Common myeloid progenitor, CD34-positive (primary cell): Measurements from ENCODE around the gene RNF111.

Experiments
- CTCF ChIA-PET: fragments of 350-600 bp; sonication (Branson Sonifier 250); formaldehyde crosslinking; loops from one replicate; lab custom pipeline; 2021; ENCODE audit warnings: antibody characterized with exemption; lab: Charles Lee
- POLR2A ChIA-PET: fragments of 350-600 bp; sonication (Branson Sonifier 250); formaldehyde crosslinking; loops from one replicate; lab custom pipeline; 2021; ENCODE audit warnings: antibody characterized with exemption; lab: Charles Lee
- DNase-seq, 3 donors: peaks; one replicate each; pipeline versions ENCODE4 v3.0.0 to v3.0.0-alpha.2; 2013
- H3K27ac ChIP-seq, 2 experiments: 1 replicate in 1 of 2; 2 replicates in 1 of 2; pipeline ENCODE4 v1.7.0; 2013; ENCODE audit warnings: inconsistent platforms in 2 of 2, low read length in 2 of 2, mild to moderate bottlenecking in 2 of 2, low read depth in 1 of 2, moderate library complexity in 1 of 2; ENCODE audit not compliant: severe bottlenecking in 2 of 2, insufficient read depth in 1 of 2, poor library complexity in 1 of 2
- H3K27me3 ChIP-seq, 5 experiments: replicated peaks in 2 of 5; 1 replicate in 3 of 5; 2 replicates in 2 of 5; pipeline versions ENCODE4 v1.6.1 to v1.7.0; 2013; ENCODE audit warnings: low read length in 4 of 5, mild to moderate bottlenecking in 2 of 5, moderate library complexity in 2 of 5, inconsistent platforms in 1 of 5; ENCODE audit not compliant: insufficient read depth in 5 of 5, control insufficient read depth in 4 of 5
- H3K36me3 ChIP-seq, 4 experiments: 1 replicate in 2 of 4; 2 replicates in 2 of 4; pipeline versions ENCODE4 v1.6.1 to v1.7.0; 2013; ENCODE audit warnings: low read length in 3 of 4, control low read depth in 1 of 4, mild to moderate bottlenecking in 1 of 4; ENCODE audit not compliant: control insufficient read depth in 4 of 4, insufficient read depth in 4 of 4
- H3K4me1 ChIP-seq, 4 experiments: 1 replicate in 3 of 4; 2 replicates in 1 of 4; pipeline versions ENCODE4 v1.6.1 to v1.7.1; 2013; ENCODE audit warnings: low read length in 3 of 4, mild to moderate bottlenecking in 3 of 4, control low read depth in 1 of 4, inconsistent platforms in 1 of 4, moderate library complexity in 1 of 4; ENCODE audit not compliant: control insufficient read depth in 4 of 4, insufficient read depth in 4 of 4; ENCODE audit errors: control extremely low read depth in 1 of 4
- H3K4me3 ChIP-seq, 7 experiments: 1 replicate in 4 of 7; 2 replicates in 3 of 7; pipeline versions ENCODE4 v1.5.1 to v1.7.0; 2013; ENCODE audit warnings: mild to moderate bottlenecking in 7 of 7, low read length in 6 of 7, moderate library complexity in 6 of 7, inconsistent platforms in 2 of 7, low read depth in 2 of 7, control low read depth in 1 of 7; ENCODE audit not compliant: insufficient read depth in 4 of 7, control insufficient read depth in 1 of 7; ENCODE audit errors: extremely low read depth in 1 of 7
- H3K9me3 ChIP-seq, 5 experiments: 1 replicate in 4 of 5; 2 replicates in 1 of 5; pipeline versions ENCODE4 v1.6.1 to v1.7.1; 2013; ENCODE audit warnings: low read length in 4 of 5, mild to moderate bottlenecking in 2 of 5, inconsistent platforms in 1 of 5, low read depth in 1 of 5, moderate library complexity in 1 of 5; ENCODE audit not compliant: control insufficient read depth in 4 of 5, insufficient read depth in 2 of 5; ENCODE audit errors: control extremely low read depth in 1 of 5
- WGBS: methylation state at CpG from one replicate; pipeline ENCODE4 v1.1.5; 2013; ENCODE audit not compliant: insufficient coverage; 5-methylcytosine and 5-hydroxymethylcytosine counted together

Gene RNF111

GRCh38 chr15:59069430-59069829, 82.0 kb downstream of the RNF111 start:
- Histone ChIP-seq H3K4me3 (no peak overlapping the region), H3K27ac (no peak overlapping the region), H3K36me3 (peaks cover 31 to 78% (median 50%) of the 10 kb centered on the region in 4 experiments), H3K4me1 (no peaks in the 10 kb centered on the region), H3K27me3 (no peaks in the 10 kb centered on the region), H3K9me3 (peaks cover 2 to 15% (median 6%) of the 10 kb centered on the region in 5 experiments)
- no peak for DNase-seq
- CTCF ChIA-PET, result no interaction called here
- POLR2A ChIA-PET, result no interaction called here
- no CpG with 5 or more reads among the region's 1 CpG for WGBS

DNA sequence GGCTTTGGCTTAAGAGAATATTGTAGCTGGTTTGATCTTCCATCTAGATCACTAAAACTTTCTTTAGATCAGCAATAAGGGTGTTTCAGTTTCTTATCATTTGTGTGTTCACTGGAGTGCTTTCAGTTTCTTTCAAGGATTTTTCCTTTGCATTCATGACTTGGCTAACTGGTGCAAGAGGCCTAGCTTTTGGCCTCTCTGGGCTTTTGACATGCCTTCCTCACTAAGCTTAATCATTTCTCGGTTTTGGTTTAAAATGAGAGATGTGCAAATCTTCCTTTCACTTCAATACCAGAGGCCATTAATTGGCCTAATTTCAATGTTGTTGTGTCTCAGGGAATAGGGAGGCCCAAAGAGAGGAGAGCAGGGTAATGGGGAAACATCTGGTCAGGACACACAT, 87.1 kb downstream of the RNF111 start:
- ChIA-PET CTCF (interaction anchor here (1.2 to 1.3 kb wide), 3 partner anchors 8 to 17 kb away, joined by 3 read pairs; no protein-coding TSS in a partner anchor), POLR2A (no interaction called here)
- H3K4me3 ChIP-seq, result no peak overlapping the region
- DNase-seq, result no peak
- WGBS, result no CpG with 5 or more reads among the region's 1 CpG
- H3K27me3 ChIP-seq, result no peaks in the 10 kb centered on the region
- H3K4me1 ChIP-seq, result no peaks in the 10 kb centered on the region
- peaks cover 32 to 62% (median 39%) of the 10 kb centered on the region in 4 experiments for H3K36me3 ChIP-seq
- H3K27ac ChIP-seq, result no peak overlapping the region
- H3K9me3 ChIP-seq, result peaks cover 2 to 16% (median 6%) of the 10 kb centered on the region in 5 experiments

GRCh38 chr15:59087731-59088130, 100.3 kb downstream of the RNF111 start:
- no peak overlapping the region for H3K4me3 ChIP-seq
- peaks cover 20 to 70% (median 41%) of the 10 kb centered on the region in 4 experiments for H3K36me3 ChIP-seq
- H3K4me1 ChIP-seq, result no peaks in the 10 kb centered on the region
- DNase-seq, result no peak
- ChIA-PET CTCF (interaction anchor here (0.8 kb wide), 1 partner anchor 51 kb away, joined by 3 read pairs; no protein-coding TSS in a partner anchor), POLR2A (no interaction called here)
- no peaks in the 10 kb centered on the region for H3K27me3 ChIP-seq
- H3K9me3 ChIP-seq, result no peaks in the 10 kb centered on the region
- 100% methylated on average over 2 of the region's 2 CpGs for WGBS
- H3K27ac ChIP-seq, result no peak overlapping the region

GRCh38 chr15:59094077-59094476, 106.6 kb downstream of the RNF111 start:
- ChIA-PET CTCF (no interaction called here), POLR2A (no interaction called here)
- Histone ChIP-seq H3K27me3 (no peaks in the 10 kb centered on the region), H3K4me3 (no peak overlapping the region), H3K36me3 (peaks cover 14 to 67% (median 30%) of the 10 kb centered on the region in 4 experiments), H3K9me3 (no peaks in the 10 kb centered on the region), H3K4me1 (no peaks in the 10 kb centered on the region), H3K27ac (no peak overlapping the region)
- no peak for DNase-seq
- WGBS, result no CpG with 5 or more reads among the region's 1 CpG

DNA sequence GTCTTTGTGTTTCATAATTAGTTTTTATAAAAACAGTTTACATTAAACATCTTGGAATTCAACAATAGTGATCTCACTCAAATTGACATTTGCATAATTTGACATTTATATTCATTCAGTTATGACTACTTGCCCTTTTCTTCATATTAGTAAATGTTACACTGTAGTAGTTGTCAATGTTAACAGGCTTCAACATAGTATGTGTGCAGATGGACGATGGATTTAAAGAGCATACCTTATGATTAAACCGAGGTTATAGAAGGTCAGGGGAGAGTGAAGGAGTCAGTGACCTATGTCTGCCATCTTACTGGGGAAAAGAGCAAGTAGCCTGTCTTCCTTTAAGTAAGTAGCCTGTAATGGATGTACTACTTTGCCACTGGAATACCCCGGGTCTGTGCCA, 109.0 kb downstream of the RNF111 start:
- H3K9me3 ChIP-seq, result no peaks in the 10 kb centered on the region
- H3K4me1 ChIP-seq, result no peaks in the 10 kb centered on the region
- CTCF ChIA-PET, result interaction anchor here (1.3 to 1.5 kb wide), 2 partner anchors 15 to 20 kb away, joined by 3 to 4 read pairs; no protein-coding TSS in a partner anchor
- H3K27ac ChIP-seq, result no peak overlapping the region
- no peak for DNase-seq
- H3K36me3 ChIP-seq, result peaks cover 12 to 52% (median 29%) of the 10 kb centered on the region in 4 experiments
- POLR2A ChIA-PET, result no interaction called here
- H3K27me3 ChIP-seq, result no peaks in the 10 kb centered on the region
- no peak overlapping the region for H3K4me3 ChIP-seq
- WGBS, result 100% methylated on average over 3 of the region's 3 CpGs

DNA sequence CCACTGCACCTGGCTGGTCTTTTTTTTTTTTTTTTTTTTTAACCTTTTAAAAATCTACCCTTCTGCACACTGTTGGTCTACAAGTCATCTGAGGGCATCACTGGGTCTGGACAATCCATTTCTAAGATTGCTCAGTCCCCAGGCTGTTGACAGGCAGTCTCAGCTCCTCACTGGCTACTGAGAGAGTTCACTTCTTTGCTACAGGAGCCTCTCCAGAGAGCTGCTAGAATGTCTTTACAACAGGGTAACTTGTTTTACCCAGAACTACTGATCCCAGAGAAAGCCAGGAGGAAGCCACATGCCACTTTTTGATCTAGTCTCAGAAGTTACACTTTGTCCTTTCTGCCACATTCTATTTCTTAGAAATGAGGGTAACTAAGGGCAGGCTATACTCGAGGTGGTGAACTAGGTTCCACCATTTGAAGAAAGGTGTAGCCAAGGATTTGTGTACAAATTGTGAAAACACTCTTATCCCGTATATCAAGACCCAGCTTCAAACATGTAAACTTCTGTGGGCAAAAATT, 111.8 kb downstream of the RNF111 start:
- POLR2A ChIA-PET, result no interaction called here
- peaks cover 0 to 4% (median 1%) of the 10 kb centered on the region in 4 experiments for H3K4me1 ChIP-seq
- no peaks in the 10 kb centered on the region for H3K27me3 ChIP-seq
- CTCF ChIA-PET, result interaction anchor here (1.4 kb wide), 1 partner anchor 10 kb away, joined by 4 read pairs; no protein-coding TSS in a partner anchor
- H3K9me3 ChIP-seq, result no peaks in the 10 kb centered on the region
- peaks cover 3 to 31% (median 18%) of the 10 kb centered on the region in 4 experiments for H3K36me3 ChIP-seq
- 100% methylated on average over 1 of the region's 2 CpGs for WGBS
- no peak overlapping the region for H3K4me3 ChIP-seq
- no peak overlapping the region for H3K27ac ChIP-seq
- no peak for DNase-seq

DNA sequence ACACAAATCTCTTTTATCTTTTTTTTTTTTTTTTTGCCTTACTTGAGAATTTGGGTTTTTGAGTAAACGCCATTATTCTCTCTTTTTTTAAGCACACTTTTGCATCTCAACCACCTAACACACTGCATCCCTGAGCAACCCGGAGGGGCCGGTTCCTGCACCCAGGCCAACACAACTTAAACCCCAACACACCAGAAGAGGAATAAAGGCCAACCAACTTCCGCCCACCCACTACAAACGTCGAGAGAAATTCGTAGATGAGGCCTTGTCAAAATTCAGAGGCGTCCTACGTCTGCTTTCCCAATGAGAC, 117.1 kb downstream of the RNF111 start:
- no peak for DNase-seq
- Histone ChIP-seq H3K27ac (peak overlapping the region; percentile 77 to 89), H3K27me3 (no peaks in the 10 kb centered on the region), H3K4me3 (peak overlapping the region; percentile 13 to 96 (median 92)), H3K36me3 (peaks cover 0 to 29% (median 4%) of the 10 kb centered on the region in 4 experiments), H3K9me3 (no peaks in the 10 kb centered on the region), H3K4me1 (peaks cover 6 to 19% (median 14%) of the 10 kb centered on the region in 4 experiments)
- ChIA-PET CTCF (no interaction called here), POLR2A (no interaction called here)
- WGBS, result 0% methylated on average over 6 of the region's 9 CpGs
